Measurements from ENCODE around the gene CUL5. TPM values are rescaled to one million over a fixed set of nuclear protein-coding genes. Genes with fewer than 3 reads are reported as not detected.

The CUL5 gene
- total RNA-seq, 3 donors from 2014 or later, result 26.2 to 43.7 (median 33.3) TPM

GRCh38 chr11:108093128-108093904 lies 84.6 kb downstream of the CUL5 start:
- DNase-seq (no peak), ATAC-seq (no peak)
- Histone ChIP-seq H3K9me3 (no peaks in the 10 kb centered on the region), H3K4me1 (ENCODE audit: low read depth) (no peaks in the 10 kb centered on the region), H3K36me3 (ENCODE audit: low read depth) (no peaks in the 10 kb centered on the region), H3K4me3 (no peak overlapping the region)
- intact Hi-C loops (cut with DNase I, micrococcal nuclease), result no loop called here
- TF ChIP-seq CTCF (IDR thresholded peaks at IDR 0.05), result no peak

GRCh38 chr11:108097179-108097578 lies 88.5 kb downstream of the CUL5 start:
- peak; percentile 75 for ATAC-seq
- H3K4me1 ChIP-seq (ENCODE audit: low read depth), result no peaks in the 10 kb centered on the region
- no peak for DNase-seq
- no peaks in the 10 kb centered on the region for H3K9me3 ChIP-seq
- intact Hi-C loops (cut with DNase I, micrococcal nuclease), result no loop called here
- no peak overlapping the region for H3K4me3 ChIP-seq
- TF ChIP-seq CTCF (IDR thresholded peaks at IDR 0.05), result no peak
- no peaks in the 10 kb centered on the region for H3K36me3 ChIP-seq (ENCODE audit: low read depth)

DNA sequence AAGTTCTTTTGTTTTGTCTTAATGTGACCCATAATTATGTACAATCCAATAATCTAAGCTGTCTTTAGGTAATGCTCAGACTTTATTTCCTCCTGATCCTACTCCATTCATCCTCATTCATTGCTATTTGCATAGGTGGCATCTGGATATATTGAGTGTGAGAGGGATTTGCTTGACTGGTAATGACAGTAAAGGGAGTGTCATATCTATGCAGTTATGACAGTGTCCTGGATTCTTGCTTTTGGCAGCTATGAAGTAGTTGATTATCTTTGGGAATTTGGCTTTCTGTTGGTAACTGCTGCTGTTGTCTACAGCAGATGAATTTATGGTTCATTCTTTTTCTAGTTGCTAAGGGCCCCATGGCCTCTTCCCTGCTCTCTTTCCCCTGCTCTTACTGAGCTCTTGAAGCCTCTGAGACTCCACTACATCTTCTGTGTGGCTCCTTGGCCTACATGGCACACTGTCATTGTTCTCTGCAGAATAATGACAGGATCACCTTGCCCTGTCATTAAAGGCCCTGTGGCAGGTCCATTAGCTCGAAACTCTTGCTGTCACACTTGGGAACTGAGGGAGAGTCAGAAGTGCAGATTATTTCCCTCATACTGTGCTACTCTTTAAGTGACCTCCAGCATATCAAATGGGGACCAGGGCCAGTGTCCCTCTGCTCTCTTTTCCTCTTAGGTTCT lies 92.5 kb downstream of the CUL5 start:
- Histone ChIP-seq H3K4me3 (no peak overlapping the region), H3K4me1 (ENCODE audit: low read depth) (no peaks in the 10 kb centered on the region), H3K36me3 (ENCODE audit: low read depth) (no peaks in the 10 kb centered on the region), H3K9me3 (no peaks in the 10 kb centered on the region)
- ATAC-seq (no peak), DNase-seq (no peak)
- intact Hi-C loops (cut with DNase I, micrococcal nuclease), result no loop called here
- no peak for TF ChIP-seq CTCF (IDR thresholded peaks at IDR 0.05)

GRCh38 chr11:108111126-108111525 lies 102.4 kb downstream of the CUL5 start:
- no peak for ATAC-seq
- Histone ChIP-seq H3K36me3 (ENCODE audit: low read depth) (no peaks in the 10 kb centered on the region), H3K9me3 (no peaks in the 10 kb centered on the region), H3K4me3 (no peak overlapping the region), H3K4me1 (ENCODE audit: low read depth) (no peaks in the 10 kb centered on the region)
- no peak for TF ChIP-seq CTCF (IDR thresholded peaks at IDR 0.05)
- no peak for DNase-seq
- intact Hi-C loops (cut with DNase I, micrococcal nuclease), result no loop called here

GRCh38 chr11:108112057-108112456 lies 103.4 kb downstream of the CUL5 start:
- Histone ChIP-seq H3K9me3 (no peaks in the 10 kb centered on the region), H3K36me3 (ENCODE audit: low read depth) (no peaks in the 10 kb centered on the region), H3K4me3 (no peak overlapping the region), H3K4me1 (ENCODE audit: low read depth) (no peaks in the 10 kb centered on the region)
- no peak for DNase-seq
- no peak for TF ChIP-seq CTCF (IDR thresholded peaks at IDR 0.05)
- intact Hi-C loops (cut with DNase I, micrococcal nuclease), result no loop called here
- no peak for ATAC-seq

All from mucosa of descending colon (tissue), 3 donors.